Measurements from ENCODE around the gene PPP3CA. TPM values are rescaled to one million over a fixed set of nuclear protein-coding genes. Genes with fewer than 3 reads are reported as not detected.
A peak's percentile ranks its signal among the peaks of the same experiment; 100 is the strongest.

PPP3CA gene
- total and polyA plus RNA-seq, 2 of the 13 experiments (the other 11 are each of a cell fraction or from before 2014, with no cell fraction given) = 4.8 to 13.2 TPM

DNA sequence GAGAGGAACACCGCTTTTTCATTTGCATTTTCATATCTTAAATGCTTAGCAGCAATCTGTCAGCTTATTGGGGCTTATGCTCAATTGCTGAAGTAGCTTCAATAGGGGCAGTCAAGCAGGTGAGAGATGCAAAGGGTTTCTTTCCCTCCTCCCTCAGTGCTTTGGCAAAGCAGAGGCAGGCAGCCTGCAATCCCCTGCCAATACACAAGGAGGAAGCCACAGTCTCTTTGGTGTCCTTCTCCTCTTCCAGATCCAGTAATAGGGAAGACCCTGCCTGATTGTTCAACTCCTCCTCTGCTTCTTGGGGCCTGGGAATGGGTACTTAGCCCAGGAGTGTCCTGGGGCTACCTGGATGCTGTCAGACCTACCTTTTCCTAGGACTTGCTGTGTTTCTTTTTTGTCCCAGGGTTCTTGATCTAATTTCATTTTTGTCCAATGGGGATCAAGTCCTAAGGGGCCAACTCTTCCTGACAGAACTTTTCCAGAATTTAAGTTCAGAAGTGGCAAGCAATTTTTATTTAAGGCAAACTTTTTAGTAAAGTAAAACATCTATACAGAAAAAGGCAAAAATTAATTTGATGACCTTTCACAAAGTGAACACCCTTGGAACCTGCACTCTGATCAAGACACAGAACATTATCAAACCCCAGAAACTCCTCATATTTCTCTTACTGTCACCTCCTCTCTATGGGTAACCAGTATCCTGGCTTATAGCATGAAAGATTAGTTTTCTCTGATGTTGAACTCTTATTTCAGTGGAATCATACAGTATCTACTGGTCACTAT lies 260.3 kb downstream of the PPP3CA start:
- Histone ChIP-seq H3K79me2 (ENCODE audit: insufficient read depth, low read length) (no peaks in the 10 kb centered on the region), H3K36me3 (replicated peaks in 1 of 2; ENCODE audit: control insufficient read depth in 1 of 2, insufficient read depth in 2 of 2, low read length in 2 of 2) (0 out of 5 replicates have a peak, but pooled peaks cover 0 to 1% of the 10 kb centered on the region in 2 experiments), H3K9me3 (ENCODE audit: low read length) (no peaks in the 10 kb centered on the region), H2AFZ (ENCODE audit: low read length) (no peak overlapping the region), H3K4me2 (ENCODE audit: low read depth, low read length) (no peak overlapping the region), H3K27me3 (ENCODE audit: control insufficient read depth in 1 of 2, insufficient read depth in 2 of 2, low read length in 2 of 2) (no peaks in the 10 kb centered on the region), H3K4me1 (ENCODE audit: insufficient read depth, low read length) (no peaks in the 10 kb centered on the region), H4K20me1 (ENCODE audit: insufficient read depth, low read length) (no peaks in the 10 kb centered on the region), H3K9ac (ENCODE audit: insufficient read depth, low read depth, low read length) (no peak overlapping the region), H3K27ac (ENCODE audit: extremely low read length, insufficient read depth, low read length) (no peak overlapping the region), H3K4me3 (replicated peaks in 1 of 3; ENCODE audit: insufficient read depth in 1 of 3, low read depth in 2 of 3, low read length in 3 of 3) (no peak overlapping the region)
- FAIRE-seq = no peak
- in situ Hi-C loops (cut with HindIII; ENCODE audit: extremely low pct_ligation_motif_present, low pct_unique_long_range_greater_than_20kb) = no loop called here
- ChIA-PET CTCF (ENCODE audit: low intra/inter-chr PET ratio, low total read pairs) (no interaction called here), POLR2A (no interaction called here)
- 95% methylated on average over 1 of the region's 1 CpG for WGBS (ENCODE audit: low lambda C conversion rate)
- no TSS peak for BruUV-seq (replicated peaks)
- intact Hi-C loops (cut with micrococcal nuclease; ENCODE audit: unreplicated experiment) = loop anchor here (1.0 to 5.0 kb wide), 2 partner anchors 82 to 645 kb away; no protein-coding TSS in a partner anchor
- TF ChIP-seq ZNF143 (CRISPR knock-in tag; IDR thresholded peaks at IDR 0.05) (no peak), GLI4 (CRISPR knock-in tag; IDR thresholded peaks at IDR 0.05; ENCODE audit: borderline replicate concordance) (no peak), MAFF (IDR thresholded peaks at IDR 0.05; ENCODE audit: low read depth, low read length) (peak; percentile 57), MAFK (conservative IDR thresholded peaks at IDR 0.05 in 1 of 2, IDR thresholded peaks at IDR 0.05 in 1 of 2; ENCODE audit: low read length in 2 of 2) (peak; percentile 1 to 50; a peak in 2 of 4 replicates), ZBTB21 (CRISPR knock-in tag; IDR thresholded peaks at IDR 0.05) (no peak), STAG1 (CRISPR knock-in tag; IDR thresholded peaks at IDR 0.05) (peak; percentile 49), MAFG (CRISPR knock-in tag; IDR thresholded peaks at IDR 0.05) (no peak)
- TF ChIP-seq, protein P1, sequence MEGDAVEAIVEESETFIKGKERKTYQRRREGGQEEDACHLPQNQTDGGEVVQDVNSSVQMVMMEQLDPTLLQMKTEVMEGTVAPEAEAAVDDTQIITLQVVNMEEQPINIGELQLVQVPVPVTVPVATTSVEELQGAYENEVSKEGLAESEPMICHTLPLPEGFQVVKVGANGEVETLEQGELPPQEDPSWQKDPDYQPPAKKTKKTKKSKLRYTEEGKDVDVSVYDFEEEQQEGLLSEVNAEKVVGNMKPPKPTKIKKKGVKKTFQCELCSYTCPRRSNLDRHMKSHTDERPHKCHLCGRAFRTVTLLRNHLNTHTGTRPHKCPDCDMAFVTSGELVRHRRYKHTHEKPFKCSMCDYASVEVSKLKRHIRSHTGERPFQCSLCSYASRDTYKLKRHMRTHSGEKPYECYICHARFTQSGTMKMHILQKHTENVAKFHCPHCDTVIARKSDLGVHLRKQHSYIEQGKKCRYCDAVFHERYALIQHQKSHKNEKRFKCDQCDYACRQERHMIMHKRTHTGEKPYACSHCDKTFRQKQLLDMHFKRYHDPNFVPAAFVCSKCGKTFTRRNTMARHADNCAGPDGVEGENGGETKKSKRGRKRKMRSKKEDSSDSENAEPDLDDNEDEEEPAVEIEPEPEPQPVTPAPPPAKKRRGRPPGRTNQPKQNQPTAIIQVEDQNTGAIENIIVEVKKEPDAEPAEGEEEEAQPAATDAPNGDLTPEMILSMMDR (CRISPR knock-in tag; IDR thresholded peaks at IDR 0.05) = peak; percentile 28; the same call in 1 of the 2 replicates
- TF ChIP-seq, protein P2, sequence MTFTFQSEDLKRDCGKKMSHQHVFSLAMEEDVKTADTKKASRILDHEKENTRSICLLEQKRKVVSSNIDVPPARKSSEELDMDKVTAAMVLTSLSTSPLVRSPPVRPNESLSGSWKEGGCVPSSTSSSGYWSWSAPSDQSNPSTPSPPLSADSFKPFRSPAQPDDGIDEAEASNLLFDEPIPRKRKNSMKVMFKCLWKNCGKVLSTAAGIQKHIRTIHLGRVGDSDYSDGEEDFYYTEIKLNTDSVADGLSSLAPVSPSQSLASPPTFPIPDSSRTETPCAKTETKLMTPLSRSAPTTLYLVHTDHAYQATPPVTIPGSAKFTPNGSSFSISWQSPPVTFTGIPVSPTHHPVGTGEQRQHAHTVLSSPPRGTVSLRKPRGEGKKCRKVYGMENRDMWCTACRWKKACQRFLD (CRISPR knock-in tag; IDR thresholded peaks at IDR 0.05; ENCODE audit: borderline replicate concordance) = no peak
- ATAC-seq = peak; percentile 84
- DNase-seq (ENCODE audit: low spot score) = peak; percentile 7
